Transverse colon (tissue), 4 donors: Measurements from ENCODE around the gene RNF150. TPM values are rescaled to one million over a fixed set of nuclear protein-coding genes. Genes with fewer than 3 reads are reported as not detected.

ENCODE experiments used
- DNase-seq: peaks from one replicate; pipeline ENCODE4 v3.0.0-alpha.2; 2019
- H3K27ac ChIP-seq, 4 donors: fragments of 200-600 bp; sonication (generic); 2 replicates each; pipeline ENCODE4 v1.5.1; 2016 to 2018; ENCODE audit warnings: inconsistent platforms in 4 of 4
- H3K27me3 ChIP-seq: fragments of 200-600 bp; sonication (generic); 2 replicates; pipeline ENCODE4 v1.5.1; 2017; ENCODE audit warnings: inconsistent platforms
- H3K36me3 ChIP-seq, 4 donors: fragments of 200-600 bp; sonication (generic); 2 replicates each; pipeline ENCODE4 v1.5.1; 2017 to 2019; ENCODE audit warnings: inconsistent platforms in 4 of 4
- H3K4me1 ChIP-seq, 4 donors: fragments of 200-600 bp; sonication (generic); 2 replicates each; pipeline ENCODE4 v1.5.1; 2017 to 2020; ENCODE audit warnings: inconsistent platforms in 4 of 4
- H3K4me3 ChIP-seq, 4 donors: fragments of 200-600 bp; sonication (generic); 1 replicate in 1 of 4; 2 replicates in 3 of 4; pipeline versions ENCODE4 v1.5.1 to v1.6.1; 2017 to 2019; ENCODE audit warnings: inconsistent platforms in 4 of 4
- H3K9me3 ChIP-seq, 2 donors: fragments of 200-600 bp; sonication (generic); 2 replicates each; pipeline ENCODE4 v1.5.1; 2017 to 2019; ENCODE audit warnings: inconsistent platforms in 2 of 2
- CTCF ChIP-seq, 5 experiments: fragments of 200-600 bp in 3 of 5; fragments of 450-650 bp in 2 of 5; sonication (generic) in 3 of 5; IDR thresholded peaks; 1 replicate in 2 of 5; 2 replicates in 3 of 5; pipeline ENCODE4 v1.5.1; 2016 to 2017; ENCODE audit warnings: antibody characterized with exemption in 5 of 5, inconsistent platforms in 3 of 5, mild to moderate bottlenecking in 2 of 5, moderate library complexity in 1 of 5
- EP300 ChIP-seq: sonication (generic); formaldehyde crosslinking; IDR thresholded peaks from one replicate; pipeline ENCODE4 v1.6.1; 2017; ENCODE audit warnings: antibody characterized with exemption, low read depth
- POLR2A ChIP-seq: fragments of 450-650 bp; IDR thresholded peaks from one replicate; pipeline ENCODE4 v1.6.1; 2016; ENCODE audit warnings: antibody characterized with exemption, mild to moderate bottlenecking, moderate library complexity
- POLR2AphosphoS5 ChIP-seq, 3 donors: sonication (generic); formaldehyde crosslinking; IDR thresholded peaks; one replicate each; pipeline ENCODE4 v1.6.1; 2016; ENCODE audit warnings: antibody characterized with exemption in 3 of 3
- WGBS, 2 donors: methylation state at CpG; one replicate each; pipeline ENCODE4 v1.1.5; 2018; ENCODE audit warnings: low coverage in 1 of 2; 5-methylcytosine and 5-hydroxymethylcytosine counted together
- in situ Hi-C, 4 donors: fragments of 200-750 bp; cut with MboI; loops; one replicate each; pipeline versions ENCODE4 v1.15.0 to v1.15.1; 2017; ENCODE audit warnings: low sequenced_read_pairs in 3 of 4, low pct_ligation_motif_present in 1 of 4, low pct_unique_long_range_greater_than_20kb in 1 of 4
- intact Hi-C: fragments of 100-400 bp; cut with DNase I; formaldehyde crosslinking; loops from one replicate; pipeline ENCODE4 v1.15.1; 2023; ENCODE audit warnings: low total_unique reads
- total RNA-seq, 4 donors: library from RNA; depleted of rRNA; stranded (reverse); fragments of >200 nt; gene quantifications; one replicate each; pipeline ENCODE4 v1.1.0, GENCODE V29; 2016

The RNF150 gene
- total RNA-seq, 4 donors from 2014 or later: 2.8 to 15.3 (median 7.9) TPM

GRCh38 chr4:140874056-140874455 is 259.2 kb downstream of the RNF150 start:
- Histone ChIP-seq H3K36me3 (no peaks in the 10 kb centered on the region), H3K27me3 (no peaks in the 10 kb centered on the region), H3K4me3 (no peak overlapping the region), H3K9me3 (no peaks in the 10 kb centered on the region), H3K27ac (no peak overlapping the region), H3K4me1 (no peaks in the 10 kb centered on the region)
- no peak for DNase-seq
- in situ Hi-C loops (loop anchor here (10.0 to 25.0 kb wide), 4 partner anchors 261 to 512 kb away; partner anchors contain the start of genes SCOC (in 2 of the 4) and RNF150 (in 1 of the 4)), intact Hi-C loops (no loop called here)
- TF ChIP-seq EP300 (no peak), POLR2A (no peak), POLR2AphosphoS5 (IDR thresholded peaks at IDR 0.05) (no peak), CTCF (IDR thresholded peaks at IDR 0.05) (no peak)
- 94% methylated on average over 1 of the region's 1 CpG; no CpG with 5 or more reads in 1 of the 2 donors for WGBS, 2 donors

GRCh38 chr4:140871368-140871767 is 261.9 kb downstream of the RNF150 start:
- no peaks in the 10 kb centered on the region for H3K4me1 ChIP-seq
- no peaks in the 10 kb centered on the region for H3K9me3 ChIP-seq
- no peak for DNase-seq
- TF ChIP-seq POLR2A: no peak
- intact Hi-C loops (no loop called here), in situ Hi-C loops (loop anchor here (10.0 to 25.0 kb wide), 4 partner anchors 263 to 509 kb away; partner anchors contain the start of genes SCOC (in 2 of the 4) and RNF150 (in 1 of the 4))
- no peak overlapping the region for H3K27ac ChIP-seq
- WGBS, 2 donors: 60 to 69% methylated on average over 1 of the region's 1 CpG
- H3K36me3 ChIP-seq: no peaks in the 10 kb centered on the region
- H3K27me3 ChIP-seq: no peaks in the 10 kb centered on the region
- no peak overlapping the region for H3K4me3 ChIP-seq

GRCh38 chr4:140870427-140870826 is 262.8 kb downstream of the RNF150 start:
- no peak for DNase-seq
- in situ Hi-C loops (loop anchor here (10.0 to 25.0 kb wide), 4 partner anchors 264 to 508 kb away; partner anchors contain the start of genes SCOC (in 2 of the 4) and RNF150 (in 1 of the 4)), intact Hi-C loops (no loop called here)
- TF ChIP-seq POLR2AphosphoS5 (IDR thresholded peaks at IDR 0.05) (no peak), EP300 (no peak), CTCF (IDR thresholded peaks at IDR 0.05) (no peak), POLR2A (no peak)
- WGBS, 2 donors: 18 to 49% methylated on average over 3 to 5 of the region's 5 CpGs
- no peaks in the 10 kb centered on the region for H3K9me3 ChIP-seq
- no peaks in the 10 kb centered on the region for H3K4me1 ChIP-seq
- H3K36me3 ChIP-seq: no peaks in the 10 kb centered on the region
- no peaks in the 10 kb centered on the region for H3K27me3 ChIP-seq
- no peak overlapping the region for H3K27ac ChIP-seq
- no peak overlapping the region for H3K4me3 ChIP-seq

- intact Hi-C loops: no loop called here
- no peak for DNase-seq
- TF ChIP-seq POLR2AphosphoS5 (IDR thresholded peaks at IDR 0.05) (no peak), EP300 (no peak), POLR2A (no peak), CTCF (IDR thresholded peaks at IDR 0.05) (no peak)
- no peaks in the 10 kb centered on the region for H3K9me3 ChIP-seq
- H3K4me1 ChIP-seq: no peaks in the 10 kb centered on the region
- no peak overlapping the region for H3K27ac ChIP-seq
- H3K4me3 ChIP-seq: no peak overlapping the region
- in situ Hi-C loops: loop anchor here (10.0 to 25.0 kb wide), 4 partner anchors 265 to 507 kb away; partner anchors contain the start of genes RNF150 (in 2 of the 4) and SCOC (in 2 of the 4)
- 94 to 100% methylated on average over 1 of the region's 1 CpG for WGBS, 2 donors
- no peaks in the 10 kb centered on the region for H3K36me3 ChIP-seq
- no peaks in the 10 kb centered on the region for H3K27me3 ChIP-seq
Measured at GRCh38 chr4:140869446-140869845, 263.8 kb downstream of the RNF150 start.
